Ovary (tissue), 3 donors: Measurements from ENCODE around the gene IMPA2.

Source experiments
- CTCF ChIP-seq, 3 donors: fragments of 450-650 bp in 2 of 3; fragments of 200-600 bp in 1 of 3; IDR thresholded peaks; one replicate each; pipeline versions ENCODE4 v1.5.1 to v1.8.0; 2016 to 2022; ENCODE audit warnings: antibody characterized with exemption in 3 of 3, mild to moderate bottlenecking in 1 of 3
- POLR2A ChIP-seq: fragments of 450-650 bp; IDR thresholded peaks from one replicate; pipeline ENCODE4 v1.6.1; 2017; ENCODE audit warnings: antibody characterized with exemption, mild to moderate bottlenecking, moderate library complexity
- donor health status: DM: no; HTN: no; CAD: no.

- no peak for TF ChIP-seq CTCF (IDR thresholded peaks at IDR 0.05)
- TF ChIP-seq POLR2A = no peak
These were observed 56.9 kb downstream of the IMPA2 start for GRCh38 chr18:12038082-12038638.
